NB4 (cell line): Measurements from ENCODE around the gene PGBD5.

ENCODE experiments used
- DNase-seq: peaks from one replicate; pipeline ENCODE4 v3.0.0; 2010; ENCODE audit warnings: low read depth
- H3K4me3 ChIP-seq: one replicate; pipeline ENCODE4 v1.5.1; 2011; ENCODE audit warnings: mild to moderate bottlenecking, low read depth, low read length, moderate library complexity
- MYC ChIP-seq: IDR thresholded peaks from 2 replicates; pipeline ENCODE4 v1.6.1; 2011; ENCODE audit warnings: low read depth, low read length
- POLR2A ChIP-seq: IDR thresholded peaks from 2 replicates; pipeline ENCODE4 v1.6.1; 2011; ENCODE audit warnings: mild to moderate bottlenecking; ENCODE audit not compliant: insufficient read length; ENCODE audit errors: extremely low read depth
- TF ChIP-seq, protein P1 (sequence below): IDR thresholded peaks from 2 replicates; pipeline ENCODE4 v1.6.1; 2011; ENCODE audit warnings: low read depth, low read length
- TF ChIP-seq, protein P2 (sequence below): IDR thresholded peaks from one replicate; pipeline ENCODE4 v1.5.1; 2012; ENCODE audit warnings: low read depth, low read length

Gene PGBD5

DNA sequence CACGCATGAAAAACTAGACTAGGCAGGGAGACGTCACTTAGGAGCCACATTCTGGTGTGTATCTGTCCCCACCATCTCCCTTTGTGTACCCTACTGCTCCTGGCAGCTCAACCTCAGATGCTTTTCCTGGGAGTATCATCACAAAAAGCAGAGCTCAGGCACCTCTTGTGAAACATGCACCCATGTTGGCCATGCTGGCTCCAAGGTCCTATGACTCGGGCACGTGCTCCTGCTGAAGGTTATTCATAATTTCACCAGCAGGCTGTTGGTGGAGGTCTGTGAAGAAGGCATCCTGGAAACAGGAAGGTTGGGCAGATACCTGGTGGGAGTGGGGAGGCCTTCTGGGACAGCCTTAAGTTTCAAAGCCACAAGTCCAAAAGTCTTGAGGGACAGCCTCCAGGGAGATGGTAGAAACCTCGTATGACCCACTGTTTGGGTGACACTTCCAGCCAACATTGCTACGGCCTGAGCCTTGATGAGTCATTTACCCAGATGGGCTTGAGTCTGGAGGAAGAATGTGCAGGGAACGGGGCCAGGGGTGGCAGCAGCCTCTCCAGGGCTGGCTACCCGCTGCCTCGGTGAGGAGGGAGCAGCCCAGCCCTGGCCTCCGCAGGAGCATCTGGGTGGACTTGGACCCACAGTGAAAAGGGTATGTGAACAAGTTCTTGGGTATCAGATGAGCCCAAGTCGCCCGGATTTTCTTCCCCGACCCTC is 75.8 kb downstream of the PGBD5 start:
- no peak overlapping the region for H3K4me3 ChIP-seq
- peak; percentile 34 for DNase-seq
- no peak for TF ChIP-seq MYC
- TF ChIP-seq, protein P1, sequence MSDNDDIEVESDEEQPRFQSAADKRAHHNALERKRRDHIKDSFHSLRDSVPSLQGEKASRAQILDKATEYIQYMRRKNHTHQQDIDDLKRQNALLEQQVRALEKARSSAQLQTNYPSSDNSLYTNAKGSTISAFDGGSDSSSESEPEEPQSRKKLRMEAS: no peak
- TF ChIP-seq, protein P2, sequence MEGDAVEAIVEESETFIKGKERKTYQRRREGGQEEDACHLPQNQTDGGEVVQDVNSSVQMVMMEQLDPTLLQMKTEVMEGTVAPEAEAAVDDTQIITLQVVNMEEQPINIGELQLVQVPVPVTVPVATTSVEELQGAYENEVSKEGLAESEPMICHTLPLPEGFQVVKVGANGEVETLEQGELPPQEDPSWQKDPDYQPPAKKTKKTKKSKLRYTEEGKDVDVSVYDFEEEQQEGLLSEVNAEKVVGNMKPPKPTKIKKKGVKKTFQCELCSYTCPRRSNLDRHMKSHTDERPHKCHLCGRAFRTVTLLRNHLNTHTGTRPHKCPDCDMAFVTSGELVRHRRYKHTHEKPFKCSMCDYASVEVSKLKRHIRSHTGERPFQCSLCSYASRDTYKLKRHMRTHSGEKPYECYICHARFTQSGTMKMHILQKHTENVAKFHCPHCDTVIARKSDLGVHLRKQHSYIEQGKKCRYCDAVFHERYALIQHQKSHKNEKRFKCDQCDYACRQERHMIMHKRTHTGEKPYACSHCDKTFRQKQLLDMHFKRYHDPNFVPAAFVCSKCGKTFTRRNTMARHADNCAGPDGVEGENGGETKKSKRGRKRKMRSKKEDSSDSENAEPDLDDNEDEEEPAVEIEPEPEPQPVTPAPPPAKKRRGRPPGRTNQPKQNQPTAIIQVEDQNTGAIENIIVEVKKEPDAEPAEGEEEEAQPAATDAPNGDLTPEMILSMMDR: no peak
- no peak for TF ChIP-seq POLR2A

DNA sequence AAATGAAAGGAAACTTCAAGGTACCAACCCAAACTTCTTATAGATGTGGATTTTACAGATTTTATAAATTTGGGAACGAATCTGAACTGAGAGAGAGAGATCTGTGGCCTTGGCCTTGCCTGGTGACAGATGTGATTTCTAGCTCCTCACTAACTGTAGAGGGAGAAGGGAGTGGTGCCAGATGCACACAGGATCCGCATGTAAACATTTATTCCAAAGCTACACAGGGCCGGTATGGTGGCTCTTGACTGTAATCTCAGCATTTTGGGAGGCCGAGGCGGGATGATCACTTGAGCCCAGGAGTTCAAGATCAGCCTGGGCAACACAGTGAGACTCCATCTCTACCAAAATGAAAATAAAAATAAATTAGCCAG is 77.1 kb downstream of the PGBD5 start:
- TF ChIP-seq, protein P1: no peak
- TF ChIP-seq, protein P2: no peak
- TF ChIP-seq POLR2A (no peak), MYC (no peak)
- H3K4me3 ChIP-seq: no peak overlapping the region
- no peak for DNase-seq

DNA sequence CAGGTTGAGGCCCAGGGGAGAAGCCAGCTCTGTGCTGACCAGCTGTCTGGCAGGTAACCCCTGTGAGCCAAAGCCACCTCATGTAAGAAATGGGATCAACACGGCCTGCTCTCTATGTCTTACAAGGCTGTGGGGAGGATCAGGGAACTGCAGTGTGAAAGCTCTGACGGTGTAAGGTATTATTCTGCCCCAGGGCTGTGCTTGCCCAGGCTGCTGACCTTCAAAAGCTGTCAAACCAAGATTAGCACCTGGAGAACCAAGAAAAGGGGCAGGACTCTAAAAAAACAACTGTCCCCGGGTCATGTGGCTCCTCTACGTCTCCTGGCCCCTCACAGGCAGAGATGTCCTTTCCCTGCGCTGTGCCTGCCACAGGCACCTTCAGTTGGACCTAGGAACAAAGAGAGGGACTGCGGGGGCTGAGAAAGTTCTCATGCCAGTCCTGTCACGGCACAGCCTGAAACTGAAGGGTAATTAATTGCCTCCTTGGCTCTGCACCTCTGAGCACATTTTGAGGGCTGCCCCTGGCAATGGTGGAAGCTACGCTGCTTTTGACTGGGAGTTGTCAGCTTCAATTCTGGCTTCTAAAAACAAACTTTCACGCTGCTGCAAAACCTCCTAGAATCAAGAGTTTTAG is 77.6 kb downstream of the PGBD5 start:
- DNase-seq: no peak
- TF ChIP-seq, protein P1: no peak
- TF ChIP-seq, protein P2: no peak
- TF ChIP-seq POLR2A: no peak
- TF ChIP-seq MYC: no peak

DNA sequence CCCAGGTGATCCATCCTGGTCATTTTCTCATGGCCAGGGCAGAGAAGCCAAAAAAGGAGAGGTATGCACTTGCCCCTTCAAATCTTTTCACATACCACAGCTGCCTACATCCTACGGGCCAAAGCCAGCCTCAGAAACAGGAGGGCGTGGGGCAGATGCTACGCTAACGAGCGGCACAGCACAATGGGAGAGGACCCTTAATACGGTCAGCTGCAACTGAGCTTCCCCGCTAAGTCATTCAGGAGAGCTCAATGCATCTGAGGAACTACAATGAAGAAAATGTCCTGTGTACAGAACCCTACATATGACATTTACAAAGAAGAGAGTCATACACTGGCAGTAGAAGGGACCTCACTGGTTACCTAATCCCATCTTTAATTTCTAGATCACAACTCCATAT is 78.2 kb downstream of the PGBD5 start:
- no peak for DNase-seq
- TF ChIP-seq, protein P2: no peak
- TF ChIP-seq POLR2A (no peak), MYC (no peak)
- TF ChIP-seq, protein P1: no peak
- H3K4me3 ChIP-seq: no peak overlapping the region

More for the DNA sequence above, 77.6 kb downstream of the PGBD5 start:
- H3K4me3 ChIP-seq: no peak overlapping the region

DNA sequence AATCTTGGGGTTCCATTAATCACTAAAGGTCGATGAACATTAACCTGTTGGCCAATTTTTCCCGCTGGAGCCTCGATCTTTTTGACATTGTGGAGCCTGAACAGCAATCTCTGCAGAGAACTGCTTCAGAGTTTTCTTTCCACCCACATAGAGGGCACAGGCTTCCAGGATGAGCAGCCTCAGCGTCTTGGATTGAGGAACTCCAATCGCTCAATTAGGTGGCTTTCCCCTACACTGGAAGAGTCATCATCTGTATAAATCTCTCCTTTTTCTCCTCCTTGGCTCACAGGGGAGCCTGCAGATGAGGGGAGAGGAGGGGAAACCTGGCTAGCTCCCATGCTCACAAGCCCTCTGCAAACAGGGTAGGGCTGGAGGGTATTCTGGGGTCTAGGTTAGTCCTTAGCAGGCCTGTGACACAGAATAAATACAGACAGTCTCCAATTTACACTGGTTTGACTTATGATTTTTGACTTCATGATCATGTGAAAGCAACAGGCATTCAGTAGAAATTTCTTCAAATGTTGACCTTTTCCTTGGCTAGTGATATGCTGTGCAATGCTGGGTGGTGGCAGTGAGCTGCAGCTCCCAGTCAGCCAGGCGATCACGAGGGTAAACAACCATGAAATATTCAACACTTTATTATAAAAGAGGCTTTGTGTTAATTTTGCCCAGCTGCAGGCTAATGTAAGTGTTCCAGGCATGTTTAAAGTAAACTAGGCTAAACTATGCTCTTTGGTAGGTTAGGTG is 80.8 kb downstream of the PGBD5 start:
- TF ChIP-seq, protein P2: no peak
- TF ChIP-seq POLR2A: no peak
- TF ChIP-seq, protein P1: no peak
- no peak for TF ChIP-seq MYC
- no peak overlapping the region for H3K4me3 ChIP-seq
- no peak for DNase-seq
